Measurements from ENCODE around the gene CCDC117.
"Not testable (repeated sequence)": the region's sequence is repeated elsewhere in the genome, so short reads cannot be mapped to it uniquely, and the experiment has no call there.

Gene CCDC117

GRCh38 chr22:28813772-28814518, 41.5 kb downstream of the CCDC117 start:
- H3K27me3 ChIP-seq (ENCODE audit: control insufficient read depth, insufficient read depth, low read length): no peaks in the 10 kb centered on the region
- H3K36me3 ChIP-seq (ENCODE audit: control insufficient read depth, insufficient read depth, low read length): no peaks in the 10 kb centered on the region
- H3K4me3 ChIP-seq (ENCODE audit: low read depth, low read length): no peak overlapping the region
- H3K9me3 ChIP-seq (ENCODE audit: control insufficient read depth, insufficient read depth, low read length): no peaks in the 10 kb centered on the region
- no peaks in the 10 kb centered on the region for H3K4me1 ChIP-seq (ENCODE audit: control insufficient read depth, insufficient read depth, low read length)
- no peak overlapping the region for H3K9ac ChIP-seq (ENCODE audit: low read depth, low read length)

- peaks cover 4% of the 10 kb centered on the region for H3K4me1 ChIP-seq (ENCODE audit: control insufficient read depth, insufficient read depth, low read length)
- H3K36me3 ChIP-seq (ENCODE audit: control insufficient read depth, insufficient read depth, low read length): no peaks in the 10 kb centered on the region
- H3K9me3 ChIP-seq (ENCODE audit: control insufficient read depth, insufficient read depth, low read length): no peaks in the 10 kb centered on the region
- no peak overlapping the region for H3K9ac ChIP-seq (ENCODE audit: low read depth, low read length)
- H3K27me3 ChIP-seq (ENCODE audit: control insufficient read depth, insufficient read depth, low read length): no peaks in the 10 kb centered on the region
- no peak overlapping the region for H3K4me3 ChIP-seq (ENCODE audit: low read depth, low read length)
Observed at GRCh38 chr22:28815111-28815510, 42.6 kb downstream of the CCDC117 start.

- Histone ChIP-seq H3K36me3 (ENCODE audit: control insufficient read depth, insufficient read depth, low read length) (no peaks in the 10 kb centered on the region), H3K9ac (ENCODE audit: low read depth, low read length) (no peak overlapping the region), H3K27me3 (ENCODE audit: control insufficient read depth, insufficient read depth, low read length) (no peaks in the 10 kb centered on the region), H3K4me3 (ENCODE audit: low read depth, low read length) (no peak overlapping the region), H3K4me1 (ENCODE audit: control insufficient read depth, insufficient read depth, low read length) (peaks cover 4% of the 10 kb centered on the region), H3K9me3 (ENCODE audit: control insufficient read depth, insufficient read depth, low read length) (no peaks in the 10 kb centered on the region)
Observed at GRCh38 chr22:28815729-28816128, 43.2 kb downstream of the CCDC117 start.

GRCh38 chr22:28817064-28817463, 44.6 kb downstream of the CCDC117 start:
- H3K9ac ChIP-seq (ENCODE audit: low read depth, low read length): no peak overlapping the region
- no peaks in the 10 kb centered on the region for H3K27me3 ChIP-seq (ENCODE audit: control insufficient read depth, insufficient read depth, low read length)
- H3K4me1 ChIP-seq (ENCODE audit: control insufficient read depth, insufficient read depth, low read length): peaks cover 4% of the 10 kb centered on the region
- H3K9me3 ChIP-seq (ENCODE audit: control insufficient read depth, insufficient read depth, low read length): no peaks in the 10 kb centered on the region
- H3K36me3 ChIP-seq (ENCODE audit: control insufficient read depth, insufficient read depth, low read length): no peaks in the 10 kb centered on the region
- H3K4me3 ChIP-seq (ENCODE audit: low read depth, low read length): no peak overlapping the region

- H3K4me1 ChIP-seq (ENCODE audit: control insufficient read depth, insufficient read depth, low read length): peaks cover 8% of the 10 kb centered on the region
Observed at GRCh38 chr22:28817919-28818859, 45.7 kb downstream of the CCDC117 start.

GRCh38 chr22:28819253-28820096, 47.0 kb downstream of the CCDC117 start:
- H3K9ac ChIP-seq (ENCODE audit: low read depth, low read length): no peak overlapping the region
- no peaks in the 10 kb centered on the region for H3K27me3 ChIP-seq (ENCODE audit: control insufficient read depth, insufficient read depth, low read length)
- peaks cover 8% of the 10 kb centered on the region for H3K4me1 ChIP-seq (ENCODE audit: control insufficient read depth, insufficient read depth, low read length)
- no peaks in the 10 kb centered on the region for H3K9me3 ChIP-seq (ENCODE audit: control insufficient read depth, insufficient read depth, low read length)
- H3K36me3 ChIP-seq (ENCODE audit: control insufficient read depth, insufficient read depth, low read length): no peaks in the 10 kb centered on the region
- H3K4me3 ChIP-seq (ENCODE audit: low read depth, low read length): no peak overlapping the region

More at GRCh38 chr22:28817919-28818859, 45.7 kb downstream of the CCDC117 start:
- Histone ChIP-seq H3K4me3 (ENCODE audit: low read depth, low read length) (no peak overlapping the region), H3K9ac (ENCODE audit: low read depth, low read length) (no peak overlapping the region), H3K36me3 (ENCODE audit: control insufficient read depth, insufficient read depth, low read length) (no peaks in the 10 kb centered on the region), H3K27me3 (ENCODE audit: control insufficient read depth, insufficient read depth, low read length) (no peaks in the 10 kb centered on the region), H3K9me3 (ENCODE audit: control insufficient read depth, insufficient read depth, low read length) (no peaks in the 10 kb centered on the region)

GRCh38 chr22:28820885-28821284, 48.4 kb downstream of the CCDC117 start:
- Histone ChIP-seq H3K9ac (ENCODE audit: low read depth, low read length) (no peak overlapping the region), H3K4me3 (ENCODE audit: low read depth, low read length) (no peak overlapping the region), H3K27me3 (ENCODE audit: control insufficient read depth, insufficient read depth, low read length) (no peaks in the 10 kb centered on the region), H3K36me3 (ENCODE audit: control insufficient read depth, insufficient read depth, low read length) (no peaks in the 10 kb centered on the region), H3K4me1 (ENCODE audit: control insufficient read depth, insufficient read depth, low read length) (peaks cover 8% of the 10 kb centered on the region), H3K9me3 (ENCODE audit: control insufficient read depth, insufficient read depth, low read length) (no peaks in the 10 kb centered on the region)

- no peaks in the 10 kb centered on the region for H3K9me3 ChIP-seq (ENCODE audit: control insufficient read depth, insufficient read depth, low read length)
- no peak overlapping the region for H3K9ac ChIP-seq (ENCODE audit: low read depth, low read length)
- H3K4me1 ChIP-seq (ENCODE audit: control insufficient read depth, insufficient read depth, low read length): peaks cover 8% of the 10 kb centered on the region
- H3K27me3 ChIP-seq (ENCODE audit: control insufficient read depth, insufficient read depth, low read length): no peaks in the 10 kb centered on the region
- no peak overlapping the region for H3K4me3 ChIP-seq (ENCODE audit: low read depth, low read length)
- no peaks in the 10 kb centered on the region for H3K36me3 ChIP-seq (ENCODE audit: control insufficient read depth, insufficient read depth, low read length)
Observed at GRCh38 chr22:28821452-28821851, 49.0 kb downstream of the CCDC117 start.

GRCh38 chr22:28822930-28823551, 50.5 kb downstream of the CCDC117 start:
- no peak overlapping the region for H3K9ac ChIP-seq (ENCODE audit: low read depth, low read length)
- peaks cover 8% of the 10 kb centered on the region for H3K4me1 ChIP-seq (ENCODE audit: control insufficient read depth, insufficient read depth, low read length)
- H3K27me3 ChIP-seq (ENCODE audit: control insufficient read depth, insufficient read depth, low read length): no peaks in the 10 kb centered on the region
- H3K4me3 ChIP-seq (ENCODE audit: low read depth, low read length): no peak overlapping the region
- H3K9me3 ChIP-seq (ENCODE audit: control insufficient read depth, insufficient read depth, low read length): no peaks in the 10 kb centered on the region
- H3K36me3 ChIP-seq (ENCODE audit: control insufficient read depth, insufficient read depth, low read length): no peaks in the 10 kb centered on the region

GRCh38 chr22:28824455-28824854, 52.0 kb downstream of the CCDC117 start:
- H3K4me3 ChIP-seq (ENCODE audit: low read depth, low read length): not testable (repeated sequence)

GRCh38 chr22:28826430-28826829, 53.9 kb downstream of the CCDC117 start:
- not testable (repeated sequence) for H3K27me3 ChIP-seq (ENCODE audit: control insufficient read depth, insufficient read depth, low read length); H3K36me3 ChIP-seq (ENCODE audit: control insufficient read depth, insufficient read depth, low read length); H3K4me3 ChIP-seq (ENCODE audit: low read depth, low read length); H3K9ac ChIP-seq (ENCODE audit: low read depth, low read length); H3K9me3 ChIP-seq (ENCODE audit: control insufficient read depth, insufficient read depth, low read length); H3K4me1 ChIP-seq (ENCODE audit: control insufficient read depth, insufficient read depth, low read length)

More at GRCh38 chr22:28824455-28824854, 52.0 kb downstream of the CCDC117 start:
- H3K4me1 ChIP-seq (ENCODE audit: control insufficient read depth, insufficient read depth, low read length); H3K9ac ChIP-seq (ENCODE audit: low read depth, low read length); H3K36me3 ChIP-seq (ENCODE audit: control insufficient read depth, insufficient read depth, low read length); H3K9me3 ChIP-seq (ENCODE audit: control insufficient read depth, insufficient read depth, low read length); H3K27me3 ChIP-seq (ENCODE audit: control insufficient read depth, insufficient read depth, low read length): not testable (repeated sequence)
